Endothelial cell of umbilical vein (primary cell): ENCODE data around the gene PACSIN2. TPM values are rescaled to one million over a fixed set of nuclear protein-coding genes. Genes with fewer than 3 reads are reported as not detected.

Experiments used
- BruUV-seq: library from RNA; stranded (reverse); fragments of 400-500 nt; replicated peaks from 2 replicates; lab custom pipeline; 2021; lab: Mats Ljungman, UMichigan
- CTCF ChIA-PET: fragments of 300-600, 350-600 bp; sonication (Branson Sonifier 250); formaldehyde crosslinking; loops from one replicate; lab custom pipeline; 2021; ENCODE audit warnings: antibody characterized with exemption, inconsistent platforms; lab: Charles Lee
- POLR2A ChIA-PET: fragments of 300-600, 350-600 bp; sonication (Branson Sonifier 250); formaldehyde crosslinking; loops from one replicate; lab custom pipeline; 2021; ENCODE audit warnings: antibody characterized with exemption, inconsistent platforms; lab: Charles Lee
- DNase-seq: peaks from one replicate; pipeline ENCODE4 v3.0.0-alpha.2; 2011; ENCODE audit warnings: low read depth, low spot score
- FAIRE-seq: peaks from 2 replicates; lab custom pipeline; 2011; peaks lifted over from hg19 to GRCh38; lab: Jason Lieb, UNC
- H2AFZ ChIP-seq: 2 replicates; pipeline ENCODE4 v1.6.0; 2012; ENCODE audit warnings: low read depth, low read length, control low read depth, inconsistent platforms
- H3K27ac ChIP-seq: 2 replicates; pipeline ENCODE4 v1.5.1; 2011; ENCODE audit warnings: low read depth, mild to moderate bottlenecking, control low read depth, low read length, moderate library complexity; ENCODE audit not compliant: insufficient read depth
- H3K27me3 ChIP-seq, 2 experiments: 2 replicates each; pipeline versions ENCODE4 v1.6.0 to v1.6.1; 2011; ENCODE audit warnings: low read length in 2 of 2, mixed read lengths in 1 of 2; ENCODE audit not compliant: control insufficient read depth in 2 of 2, insufficient read depth in 2 of 2
- H3K36me3 ChIP-seq, 2 experiments: 2 replicates in 1 of 2; 3 replicates in 1 of 2; pipeline ENCODE4 v1.5.1; 2011; ENCODE audit warnings: low read length in 2 of 2, mild to moderate bottlenecking in 1 of 2, moderate library complexity in 1 of 2; ENCODE audit not compliant: control insufficient read depth in 2 of 2, insufficient read depth in 2 of 2; ENCODE audit errors: extremely low read depth in 1 of 2
- H3K4me1 ChIP-seq: 3 replicates; pipeline ENCODE4 v1.5.1; 2011; ENCODE audit warnings: mild to moderate bottlenecking, low read length; ENCODE audit not compliant: control insufficient read depth, insufficient read depth; ENCODE audit errors: extremely low read depth
- H3K4me2 ChIP-seq: 2 replicates; pipeline ENCODE4 v1.6.1; 2011; ENCODE audit warnings: low read length, control low read depth, mixed read lengths; ENCODE audit not compliant: insufficient read depth
- H3K4me3 ChIP-seq, 3 experiments: fragments of 200-600 bp in 1 of 3; sonication (generic), shearing (Covaris generic) in 1 of 3; replicated peaks in 1 of 3; 2 replicates each; pipeline ENCODE4 v1.5.1; 2011 to 2016; ENCODE audit warnings: control low read depth in 3 of 3, low read length in 3 of 3, mild to moderate bottlenecking in 2 of 3, inconsistent platforms in 1 of 3, low read depth in 1 of 3, moderate library complexity in 1 of 3; ENCODE audit not compliant: insufficient read depth in 1 of 3
- H3K79me2 ChIP-seq: 2 replicates; pipeline ENCODE4 v1.6.0; 2012; ENCODE audit warnings: low read length, inconsistent platforms; ENCODE audit not compliant: control insufficient read depth, insufficient read depth
- H3K9ac ChIP-seq: replicated peaks from 2 replicates; pipeline ENCODE3; 2011; ENCODE audit warnings: low read length, control low read depth; ENCODE audit not compliant: insufficient read depth; ENCODE audit errors: extremely low read depth
- H3K9me1 ChIP-seq: replicated peaks from 3 replicates; pipeline ENCODE4 v1.6.0; 2011; ENCODE audit warnings: mild to moderate bottlenecking, low read length; ENCODE audit not compliant: control insufficient read depth, insufficient read depth; ENCODE audit errors: extremely low read depth
- H3K9me3 ChIP-seq: replicated peaks from 2 replicates; pipeline ENCODE4 v1.5.1; 2012; ENCODE audit warnings: low read length, inconsistent platforms; ENCODE audit not compliant: control insufficient read depth, insufficient read depth
- H4K20me1 ChIP-seq: replicated peaks from 2 replicates; pipeline ENCODE3; 2011; ENCODE audit warnings: mild to moderate bottlenecking, low read length; ENCODE audit not compliant: control insufficient read depth, insufficient read depth; ENCODE audit errors: extremely low read depth
- CTCF ChIP-seq, 2 donors: IDR thresholded peaks; 1 replicate in 1 of 2; 2 replicates in 1 of 2; pipeline ENCODE4 v1.5.1; 2011; ENCODE audit warnings: low read length in 2 of 2, mild to moderate bottlenecking in 2 of 2, moderate library complexity in 2 of 2, control low read depth in 1 of 2, inconsistent platforms in 1 of 2, low read depth in 1 of 2; ENCODE audit not compliant: insufficient read depth in 1 of 2; ENCODE audit errors: extremely low read depth in 1 of 2
- EZH2 ChIP-seq: IDR thresholded peaks from 2 replicates; pipeline ENCODE4 v1.6.1; 2012; ENCODE audit warnings: borderline replicate concordance, low read depth, mild to moderate bottlenecking, moderate library complexity, low read length, inconsistent platforms; ENCODE audit not compliant: severe bottlenecking
- FOS ChIP-seq: IDR thresholded peaks from 2 replicates; pipeline ENCODE4 v1.6.1; 2011; ENCODE audit warnings: mild to moderate bottlenecking, low read length, moderate library complexity, borderline replicate concordance; ENCODE audit not compliant: insufficient read depth
- GATA2 ChIP-seq: IDR thresholded peaks from 2 replicates; pipeline ENCODE4 v1.7.0; 2011; ENCODE audit warnings: low read depth, mild to moderate bottlenecking, moderate library complexity, mixed read lengths, low read length; ENCODE audit not compliant: insufficient read length, insufficient read depth
- JUN ChIP-seq: IDR thresholded peaks from 2 replicates; pipeline ENCODE4 v1.6.1; 2011; ENCODE audit warnings: borderline replicate concordance, low read depth; ENCODE audit not compliant: insufficient read length, insufficient read depth
- MYC ChIP-seq: IDR thresholded peaks from one replicate; pipeline ENCODE4 v1.6.1; 2011; ENCODE audit warnings: mild to moderate bottlenecking, low read depth, low read length
- POLR2A ChIP-seq: IDR thresholded peaks from 2 replicates; pipeline ENCODE4 v1.6.1; 2012; ENCODE audit warnings: low read depth, mild to moderate bottlenecking, control low read depth, low read length
- POLR2AphosphoS5 ChIP-seq: IDR thresholded peaks from 2 replicates; pipeline ENCODE4 v1.6.1; 2012; ENCODE audit warnings: low read depth, mild to moderate bottlenecking, control low read depth, low read length, moderate library complexity; ENCODE audit not compliant: insufficient read depth
- dilution Hi-C: fragments of 300-500 bp; cut with MboI; formaldehyde crosslinking; loops from one replicate; pipeline ENCODE4 v1.15.0; 2019; ENCODE audit warnings: low sequenced_read_pairs; ENCODE audit not compliant: extremely low pct_ligation_motif_present
- intact Hi-C: fragments of 100-400 bp; cut with micrococcal nuclease; formaldehyde crosslinking; loops from one replicate; pipeline ENCODE4 v1.10.0; 2022
- polyA plus RNA-seq, 4 experiments: library from polyadenylated mRNA; depleted of rRNA in 3 of 4; stranded (reverse) in 3 of 4; unstranded in 1 of 4; fragments of >200 nt; gene quantifications; 2 replicates each; pipeline versions ENCODE4 v1.2.1 to v1.2.3, GENCODE V29; 2011 to 2012; ENCODE audit warnings: missing spikeins in 1 of 4
- total RNA-seq: library from RNA; stranded (reverse); gene quantifications from 2 replicates; pipeline ENCODE4 v1.2.3, GENCODE V29; 2021
- TF ChIP-seq, protein P1 (sequence below): IDR thresholded peaks from 2 replicates; pipeline ENCODE4 v1.6.1; 2011; ENCODE audit not compliant: insufficient read depth, insufficient read length

Gene PACSIN2
- total and polyA plus RNA-seq, 2 donors (not counting 3 experiments of a cell fraction or from before 2014, with no cell fraction given), result 46.2 to 64.5 TPM

GRCh38 chr22:42872821-42873220 lies 142.1 kb downstream of the PACSIN2 start:
- no peaks in the 10 kb centered on the region for H3K4me1 ChIP-seq
- ChIA-PET CTCF (interaction anchor here (0.8 kb wide), 1 partner anchor 217 kb away, joined by 3 read pairs; no protein-coding TSS in a partner anchor), POLR2A (interaction anchor here (0.6 kb wide), 1 partner anchor 89 kb away, joined by 3 read pairs; no protein-coding TSS in a partner anchor)
- H3K9ac ChIP-seq, result no peak overlapping the region
- H2AFZ ChIP-seq, result no peak overlapping the region
- H4K20me1 ChIP-seq, result no peaks in the 10 kb centered on the region
- H3K27me3 ChIP-seq, result no peaks in the 10 kb centered on the region
- TF ChIP-seq GATA2 (no peak), CTCF (IDR thresholded peaks at IDR 0.05; ENCODE audit: extremely low read depth in 1 of 2, insufficient read depth in 1 of 2, low read depth in 1 of 2, low read length in 2 of 2) (no peak), FOS (no peak), EZH2 (no peak), JUN (no peak), POLR2AphosphoS5 (no peak), MYC (no peak), POLR2A (no peak)
- TF ChIP-seq, protein P1, sequence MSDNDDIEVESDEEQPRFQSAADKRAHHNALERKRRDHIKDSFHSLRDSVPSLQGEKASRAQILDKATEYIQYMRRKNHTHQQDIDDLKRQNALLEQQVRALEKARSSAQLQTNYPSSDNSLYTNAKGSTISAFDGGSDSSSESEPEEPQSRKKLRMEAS, result no peak
- H3K36me3 ChIP-seq, result peaks cover 3 to 24% of the 10 kb centered on the region in 2 experiments
- intact Hi-C loops, result no loop called here
- dilution Hi-C loops, result no loop called here
- no TSS peak for BruUV-seq
- FAIRE-seq (no peak), DNase-seq (no peak)
- no peak overlapping the region for H3K4me2 ChIP-seq
- H3K79me2 ChIP-seq, result no peaks in the 10 kb centered on the region
- H3K9me3 ChIP-seq, result no peaks in the 10 kb centered on the region
- no peak overlapping the region for H3K27ac ChIP-seq
- H3K4me3 ChIP-seq, result no peak overlapping the region
- H3K9me1 ChIP-seq, result no peaks in the 10 kb centered on the region
